Measurements from ENCODE around the gene UTP15.

UTP15 gene

DNA sequence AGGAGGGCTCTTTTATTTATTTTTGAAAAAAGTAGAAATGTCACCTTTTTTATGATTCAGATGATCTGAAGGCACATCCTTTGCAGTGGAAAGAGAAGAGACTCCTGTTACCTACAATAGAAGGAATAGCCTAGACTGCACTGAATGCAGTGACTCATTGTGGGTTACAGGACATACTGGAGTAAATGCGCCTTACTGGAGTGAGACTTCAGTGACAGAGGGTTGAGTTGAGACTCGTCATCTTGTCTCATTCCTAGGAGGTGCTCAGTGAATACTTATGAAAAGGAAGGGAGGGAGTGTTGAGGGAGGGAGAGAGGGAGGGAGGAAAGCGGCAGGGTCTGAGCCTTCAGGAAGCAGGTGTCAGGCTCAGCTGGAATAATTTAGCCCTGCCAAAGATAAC lies 25.4 kb upstream of the UTP15 start:
- H3K4me3 ChIP-seq (ENCODE audit: control insufficient read depth, low read depth, low read length) = no peak overlapping the region
- no peak for TF ChIP-seq CTCF (IDR thresholded peaks at IDR 0.05; ENCODE audit: control insufficient read depth, insufficient read depth, low read depth, low read length, missing control alignments)
- DNase-seq (ENCODE audit: low read depth) = no peak

DNA sequence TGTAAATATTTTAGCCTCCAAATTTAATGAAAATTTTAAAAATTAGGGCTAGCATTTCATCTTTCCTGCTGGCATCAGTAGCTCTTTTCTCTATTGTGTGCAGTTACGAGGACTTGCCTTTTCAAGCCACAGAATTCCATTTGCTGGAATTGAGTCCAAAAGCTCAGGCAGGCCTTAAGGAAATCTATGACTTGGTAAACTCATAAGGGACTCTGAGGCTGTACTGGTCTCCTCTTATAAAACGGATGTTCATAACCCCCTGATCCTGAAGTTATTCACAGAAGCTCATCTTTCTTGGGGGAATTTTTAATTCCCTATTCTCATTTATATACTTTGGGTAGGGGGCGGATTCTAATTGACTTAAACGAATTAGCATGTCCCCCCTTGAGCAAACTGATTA lies 23.5 kb upstream of the UTP15 start:
- no peak for TF ChIP-seq CTCF (IDR thresholded peaks at IDR 0.05; ENCODE audit: control insufficient read depth, insufficient read depth, low read depth, low read length, missing control alignments)
- DNase-seq (ENCODE audit: low read depth) = no peak
- H3K4me3 ChIP-seq (ENCODE audit: control insufficient read depth, low read depth, low read length) = no peak overlapping the region

DNA sequence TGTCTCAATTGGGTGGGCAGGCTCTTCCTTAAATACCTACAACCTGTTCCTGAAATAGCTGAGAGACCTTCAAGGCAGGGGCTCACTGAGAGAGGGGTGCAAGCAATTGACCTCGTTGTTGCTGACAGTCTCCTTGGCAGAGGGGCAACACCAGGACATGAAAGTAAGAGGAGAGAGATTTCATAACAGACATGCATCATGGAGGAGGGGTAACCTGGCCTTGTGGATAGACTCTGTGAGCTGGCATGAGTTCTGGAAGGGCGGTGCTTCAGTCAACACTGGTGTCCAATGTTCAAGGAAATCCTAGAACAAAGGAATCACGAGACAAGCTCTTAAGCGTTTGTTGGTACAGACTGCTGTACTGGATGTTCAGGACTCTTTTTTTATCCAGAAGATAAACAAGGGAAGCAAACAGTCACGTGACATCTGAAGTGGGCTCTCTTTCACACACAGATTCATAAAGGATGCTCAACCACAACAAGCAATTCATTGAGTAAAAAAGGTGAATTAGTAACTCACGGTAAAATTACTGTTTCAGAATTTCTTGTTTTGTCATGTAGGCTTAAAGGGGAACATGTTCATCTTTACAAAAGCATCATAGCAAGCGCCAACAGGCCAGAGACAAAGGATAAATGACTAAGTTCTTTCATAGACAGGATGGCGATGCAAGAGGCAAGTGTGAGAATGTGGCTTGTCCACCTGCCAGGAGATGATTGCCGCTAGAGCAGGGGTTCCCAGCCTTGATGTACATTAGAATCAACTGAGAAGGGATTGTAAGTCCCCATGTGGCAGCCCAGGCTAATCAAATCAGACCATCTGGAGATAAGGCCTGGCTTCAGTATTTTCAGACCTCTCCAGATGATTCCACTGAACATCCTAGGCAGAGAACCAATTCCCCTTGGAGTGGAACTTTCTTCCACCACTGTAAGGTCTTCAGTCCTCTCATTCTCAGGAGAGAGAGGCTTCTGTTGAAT lies 20.8 kb upstream of the UTP15 start:
- no peak for TF ChIP-seq CTCF (IDR thresholded peaks at IDR 0.05; ENCODE audit: control insufficient read depth, insufficient read depth, low read depth, low read length, missing control alignments)
- DNase-seq (ENCODE audit: low read depth) = no peak
- no peak overlapping the region for H3K4me3 ChIP-seq (ENCODE audit: control insufficient read depth, low read depth, low read length)

GRCh38 chr5:73545403-73545779 lies 20.2 kb upstream of the UTP15 start:
- no peak for TF ChIP-seq CTCF (IDR thresholded peaks at IDR 0.05; ENCODE audit: control insufficient read depth, insufficient read depth, low read depth, low read length, missing control alignments)
- DNase-seq (ENCODE audit: low read depth) = no peak
- H3K4me3 ChIP-seq (ENCODE audit: control insufficient read depth, low read depth, low read length) = no peak overlapping the region

DNA sequence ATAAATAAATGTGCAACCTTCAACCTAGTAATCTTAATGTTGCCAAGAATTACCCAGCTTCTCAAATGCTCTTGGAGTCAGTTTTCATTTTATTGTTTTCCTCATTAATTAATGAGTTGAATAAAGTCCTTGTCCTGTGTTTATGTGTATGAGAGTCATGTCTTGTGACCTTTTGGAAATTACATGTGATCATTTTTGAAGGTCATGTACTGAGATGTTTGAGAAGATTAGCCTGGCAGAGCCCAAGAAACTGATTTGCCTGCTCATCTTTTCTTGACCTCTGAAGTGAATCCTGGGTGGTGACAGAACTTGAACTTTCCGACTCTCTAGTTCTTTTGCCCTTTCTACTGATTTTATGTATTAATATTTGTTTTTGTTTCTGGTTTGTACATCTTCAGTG lies 15.5 kb upstream of the UTP15 start:
- no peak for DNase-seq (ENCODE audit: low read depth)
- no peak for TF ChIP-seq CTCF (IDR thresholded peaks at IDR 0.05; ENCODE audit: control insufficient read depth, insufficient read depth, low read depth, low read length, missing control alignments)
- H3K4me3 ChIP-seq (ENCODE audit: control insufficient read depth, low read depth, low read length) = no peak overlapping the region

DNA sequence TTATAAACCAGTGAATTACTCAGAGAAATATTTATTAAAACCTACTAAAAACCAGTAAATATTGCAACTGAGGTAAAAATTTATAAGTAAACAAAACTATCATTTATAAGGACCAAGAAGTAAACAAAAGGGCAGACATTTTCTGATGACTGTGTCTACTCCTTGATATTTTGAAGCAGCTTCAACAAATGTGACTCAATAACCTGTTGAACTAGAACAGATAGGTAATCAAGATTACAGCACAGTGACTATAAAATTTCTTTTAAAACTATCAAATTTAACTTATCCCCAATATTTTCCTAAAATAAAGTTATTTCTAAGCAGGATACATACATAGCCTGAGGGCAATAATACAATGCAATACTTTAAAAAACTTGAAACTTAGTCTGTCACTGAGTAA lies 12.9 kb upstream of the UTP15 start:
- no peak for TF ChIP-seq CTCF (IDR thresholded peaks at IDR 0.05; ENCODE audit: control insufficient read depth, insufficient read depth, low read depth, low read length, missing control alignments)
- no peak for DNase-seq (ENCODE audit: low read depth)
- no peak overlapping the region for H3K4me3 ChIP-seq (ENCODE audit: control insufficient read depth, low read depth, low read length)
